ENCODE data around the gene LIMS1. TPM values are rescaled to one million over a fixed set of nuclear protein-coding genes. Genes with fewer than 3 reads are reported as not detected.
A peak's percentile ranks its signal among the peaks of the same experiment; 100 is the strongest.

The LIMS1 gene
- total and polyA plus RNA-seq, 10 donors: 8.9 to 104 (median 61.2) TPM

DNA sequence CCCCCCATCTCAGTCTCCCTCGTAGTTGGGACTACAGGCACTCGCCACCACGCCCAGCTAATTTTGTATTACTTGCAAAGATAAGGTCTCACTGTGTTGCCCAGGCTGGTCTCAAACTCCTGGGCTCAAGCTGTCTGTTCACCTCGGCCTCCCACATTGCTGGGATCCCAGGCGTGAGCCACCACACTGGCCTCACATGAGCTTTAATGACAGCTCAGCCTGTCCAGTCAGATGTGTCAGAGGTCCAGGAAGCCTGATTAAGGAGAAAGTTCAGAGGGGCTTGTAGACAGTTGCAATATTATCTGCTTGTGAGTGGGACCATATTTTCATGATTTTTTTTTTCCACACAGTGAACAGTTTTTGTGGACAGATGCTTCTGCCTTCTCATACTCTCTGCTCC is 82.0 kb downstream of the LIMS1 start:
- H3K36me3 ChIP-seq: no peaks in the 10 kb centered on the region
- TF ChIP-seq POLR2AphosphoS5 (IDR thresholded peaks at IDR 0.05): no peak
- TF ChIP-seq CTCF (IDR thresholded peaks at IDR 0.05 in 8 of 11, conservative IDR thresholded peaks at IDR 0.05 in 3 of 11): no peak
- TF ChIP-seq POLR2A (IDR thresholded peaks at IDR 0.05): no peak
- WGBS, 5 donors: 94 to 98% (median 97%) methylated on average over 5 of the region's 5 CpGs
- H3K9me3 ChIP-seq: no peaks in the 10 kb centered on the region
- no peaks in the 10 kb centered on the region for H3K27me3 ChIP-seq (replicated peaks in 1 of 7)
- H3K27ac ChIP-seq: no peak overlapping the region
- H3K4me1 ChIP-seq: peaks cover 35 to 100% (median 83%) of the 10 kb centered on the region in 6 donors
- intact Hi-C loops (cut with DNase I; ENCODE audit: low total_unique reads): no loop called here
- H3K4me3 ChIP-seq: no peak overlapping the region
- DNase-seq: no peak

GRCh38 chr2:108616751-108617161 is 82.5 kb downstream of the LIMS1 start:
- DNase-seq: no peak
- no peaks in the 10 kb centered on the region for H3K36me3 ChIP-seq
- no peaks in the 10 kb centered on the region for H3K27me3 ChIP-seq (replicated peaks in 1 of 7)
- no peaks in the 10 kb centered on the region for H3K9me3 ChIP-seq
- 55 to 70% (median 60%) methylated on average over 2 of the region's 2 CpGs for WGBS, 5 donors
- no peak overlapping the region for H3K27ac ChIP-seq
- TF ChIP-seq POLR2A (IDR thresholded peaks at IDR 0.05) (no peak), CTCF (IDR thresholded peaks at IDR 0.05 in 8 of 11, conservative IDR thresholded peaks at IDR 0.05 in 3 of 11) (no peak), POLR2AphosphoS5 (IDR thresholded peaks at IDR 0.05) (no peak)
- intact Hi-C loops (cut with DNase I; ENCODE audit: low total_unique reads): no loop called here
- no peak overlapping the region for H3K4me3 ChIP-seq
- H3K4me1 ChIP-seq: peaks cover 36 to 100% (median 84%) of the 10 kb centered on the region in 6 donors

DNA sequence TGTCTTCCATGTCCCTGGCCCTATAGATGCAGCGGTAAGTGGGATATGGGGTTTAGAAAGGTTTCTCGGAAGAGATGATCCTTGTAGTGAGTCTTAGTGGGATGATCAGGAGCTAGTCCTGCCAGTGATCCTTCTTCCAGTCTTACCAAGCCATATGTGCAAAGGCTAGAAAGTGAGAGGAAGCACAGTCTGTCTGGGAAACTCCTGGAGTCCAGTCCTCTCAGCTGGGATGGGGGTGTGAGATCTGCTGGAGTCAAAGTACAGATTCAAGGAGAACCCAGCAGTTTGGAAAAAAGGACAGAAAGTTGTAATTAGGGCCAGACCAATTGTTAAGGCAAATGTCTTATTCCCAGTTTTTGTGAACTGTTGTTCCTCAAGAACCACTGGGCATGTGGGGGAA is 83.3 kb downstream of the LIMS1 start:
- DNase-seq: no peak
- peaks cover 36 to 100% (median 83%) of the 10 kb centered on the region in 6 donors for H3K4me1 ChIP-seq
- peak overlapping the region in 2 of 8 donors; percentile 80 to 85 for H3K27ac ChIP-seq
- TF ChIP-seq POLR2AphosphoS5 (IDR thresholded peaks at IDR 0.05): no peak
- TF ChIP-seq POLR2A (IDR thresholded peaks at IDR 0.05): no peak
- H3K9me3 ChIP-seq: no peaks in the 10 kb centered on the region
- WGBS, 5 donors: 93 to 98% (median 97%) methylated on average over 2 of the region's 2 CpGs
- no peaks in the 10 kb centered on the region for H3K27me3 ChIP-seq (replicated peaks in 1 of 7)
- H3K36me3 ChIP-seq: no peaks in the 10 kb centered on the region
- no peak overlapping the region for H3K4me3 ChIP-seq
- intact Hi-C loops (cut with DNase I; ENCODE audit: low total_unique reads): no loop called here

- H3K9me3 ChIP-seq: no peaks in the 10 kb centered on the region
- H3K4me3 ChIP-seq: peak overlapping the region in 1 of 8 donors; percentile 58
- TF ChIP-seq CTCF (IDR thresholded peaks at IDR 0.05 in 8 of 11, conservative IDR thresholded peaks at IDR 0.05 in 3 of 11) (no peak), POLR2AphosphoS5 (IDR thresholded peaks at IDR 0.05) (no peak), POLR2A (IDR thresholded peaks at IDR 0.05) (no peak)
- H3K27ac ChIP-seq: peak overlapping the region; percentile 71 to 85 (median 74)
- no peak for DNase-seq
- no peaks in the 10 kb centered on the region for H3K27me3 ChIP-seq (replicated peaks in 1 of 7)
- H3K4me1 ChIP-seq: peaks cover 30 to 100% (median 66%) of the 10 kb centered on the region in 6 donors
- WGBS, 5 donors: 59 to 72% (median 61%) methylated on average over 8 of the region's 8 CpGs
- intact Hi-C loops (cut with DNase I; ENCODE audit: low total_unique reads): loop anchor here (10.0 kb wide), 1 partner anchor 175 kb away; the partner anchor contains the start of gene GCC2
- no peaks in the 10 kb centered on the region for H3K36me3 ChIP-seq
Observed at GRCh38 chr2:108619925-108620620, 85.8 kb downstream of the LIMS1 start.
